Testis (tissue), 2 donors: ENCODE measurements around the gene DNAJC12.

Experiments
- POLR2A ChIP-seq: fragments of 450-650 bp; IDR thresholded peaks from one replicate; pipeline ENCODE4 v1.6.1; 2017; ENCODE audit warnings: antibody characterized with exemption, mild to moderate bottlenecking, moderate library complexity
- TF ChIP-seq, protein P1 (sequence below), 3 experiments: fragments of 450-650 bp in 2 of 3; fragments of 200-600 bp in 1 of 3; sonication (generic) in 1 of 3; IDR thresholded peaks; one replicate each; pipeline ENCODE4 v1.5.1; 2016 to 2019; ENCODE audit warnings: antibody characterized with exemption in 3 of 3, mild to moderate bottlenecking in 2 of 3, moderate library complexity in 1 of 3

DNA sequence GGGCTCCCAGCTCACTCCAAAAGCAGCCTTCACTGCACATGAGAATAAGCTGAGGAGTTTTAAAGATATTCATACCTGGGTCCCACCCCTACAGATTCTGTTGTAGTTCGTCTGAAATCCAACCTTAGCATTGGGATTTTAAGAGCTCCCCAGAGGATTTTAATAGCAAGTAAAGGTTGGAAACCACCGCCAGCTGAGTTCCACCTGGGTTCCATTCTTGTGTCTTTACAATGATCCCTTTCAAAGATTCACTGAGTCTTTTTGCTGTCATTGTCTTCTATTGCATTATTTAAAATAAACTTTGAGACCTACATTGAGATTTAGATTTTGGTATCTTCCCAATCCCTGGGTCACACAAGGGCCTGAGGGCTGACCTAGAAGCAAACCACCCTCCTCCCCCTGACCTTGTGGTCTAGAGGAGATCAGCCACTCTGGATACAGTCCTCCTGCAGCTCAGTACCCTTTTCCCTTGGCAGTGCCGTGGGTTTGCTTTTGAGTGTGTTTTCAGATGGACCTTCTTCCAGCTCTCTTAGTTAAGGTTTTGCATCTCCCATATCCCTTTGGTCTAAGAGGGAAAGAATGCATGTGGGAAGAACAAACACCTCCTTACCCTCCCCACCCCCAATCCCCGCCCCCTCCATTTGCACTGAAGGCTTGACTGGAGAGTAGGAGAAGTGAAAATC is 23.9 kb upstream of the DNAJC12 start:
- TF ChIP-seq POLR2A = no peak
- TF ChIP-seq, protein P1, sequence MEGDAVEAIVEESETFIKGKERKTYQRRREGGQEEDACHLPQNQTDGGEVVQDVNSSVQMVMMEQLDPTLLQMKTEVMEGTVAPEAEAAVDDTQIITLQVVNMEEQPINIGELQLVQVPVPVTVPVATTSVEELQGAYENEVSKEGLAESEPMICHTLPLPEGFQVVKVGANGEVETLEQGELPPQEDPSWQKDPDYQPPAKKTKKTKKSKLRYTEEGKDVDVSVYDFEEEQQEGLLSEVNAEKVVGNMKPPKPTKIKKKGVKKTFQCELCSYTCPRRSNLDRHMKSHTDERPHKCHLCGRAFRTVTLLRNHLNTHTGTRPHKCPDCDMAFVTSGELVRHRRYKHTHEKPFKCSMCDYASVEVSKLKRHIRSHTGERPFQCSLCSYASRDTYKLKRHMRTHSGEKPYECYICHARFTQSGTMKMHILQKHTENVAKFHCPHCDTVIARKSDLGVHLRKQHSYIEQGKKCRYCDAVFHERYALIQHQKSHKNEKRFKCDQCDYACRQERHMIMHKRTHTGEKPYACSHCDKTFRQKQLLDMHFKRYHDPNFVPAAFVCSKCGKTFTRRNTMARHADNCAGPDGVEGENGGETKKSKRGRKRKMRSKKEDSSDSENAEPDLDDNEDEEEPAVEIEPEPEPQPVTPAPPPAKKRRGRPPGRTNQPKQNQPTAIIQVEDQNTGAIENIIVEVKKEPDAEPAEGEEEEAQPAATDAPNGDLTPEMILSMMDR (IDR thresholded peaks at IDR 0.05) = no peak
